Astrocyte (in vitro differentiated cells and primary cell): ENCODE data around the gene IFI27L1. TPM values are rescaled to one million over a fixed set of nuclear protein-coding genes. Genes with fewer than 3 reads are reported as not detected.

Experiments used
- DNase-seq: peaks from one replicate; pipeline ENCODE4 v3.0.0-alpha.2; 2010; ENCODE audit warnings: low read depth
- FAIRE-seq: peaks from 2 replicates; lab custom pipeline; 2011; peaks lifted over from hg19 to GRCh38; lab: Jason Lieb, UNC
- H2AFZ ChIP-seq: 2 replicates; pipeline ENCODE4 v1.6.0; 2012; ENCODE audit warnings: low read depth, low read length, inconsistent platforms
- H3K27ac ChIP-seq: 2 replicates; pipeline ENCODE4 v1.5.1; 2011; ENCODE audit warnings: low read depth, low read length, inconsistent platforms
- H3K27me3 ChIP-seq: 2 replicates; pipeline ENCODE4 v1.6.0; 2011; ENCODE audit warnings: low read length, inconsistent platforms; ENCODE audit not compliant: insufficient read depth
- H3K36me3 ChIP-seq: 2 replicates; pipeline ENCODE4 v1.5.1; 2011; ENCODE audit warnings: low read length, inconsistent platforms; ENCODE audit not compliant: insufficient read depth
- H3K4me1 ChIP-seq: 2 replicates; pipeline ENCODE4 v1.5.1; 2011; ENCODE audit warnings: low read length, inconsistent platforms; ENCODE audit not compliant: insufficient read depth
- H3K4me2 ChIP-seq: 2 replicates; pipeline ENCODE4 v1.6.0; 2012; ENCODE audit warnings: low read length, inconsistent platforms
- H3K4me3 ChIP-seq: 2 replicates; pipeline ENCODE4 v1.5.1; 2011; ENCODE audit warnings: low read depth, mild to moderate bottlenecking, low read length, inconsistent platforms; ENCODE audit not compliant: insufficient read depth
- H3K79me2 ChIP-seq: 2 replicates; pipeline ENCODE4 v1.6.0; 2012; ENCODE audit warnings: mild to moderate bottlenecking, low read length, inconsistent platforms; ENCODE audit not compliant: insufficient read depth
- H3K9ac ChIP-seq: 2 replicates; pipeline ENCODE4 v1.6.0; 2012; ENCODE audit warnings: mild to moderate bottlenecking, low read length, inconsistent platforms
- H3K9me3 ChIP-seq: 2 replicates; pipeline ENCODE4 v1.5.1; 2012; ENCODE audit warnings: low read depth, mild to moderate bottlenecking, low read length, inconsistent platforms; ENCODE audit not compliant: insufficient read depth
- H4K20me1 ChIP-seq: 2 replicates; pipeline ENCODE4 v1.6.0; 2012; ENCODE audit warnings: low read length, inconsistent platforms; ENCODE audit not compliant: insufficient read depth
- H3K27ac Mint-ChIP-seq: one replicate; pipeline ENCODE4 v1.8.0; 2021; ENCODE audit warnings: mild to moderate bottlenecking, mixed read lengths; ENCODE audit not compliant: unreplicated experiment
- H3K27me3 Mint-ChIP-seq: one replicate; pipeline ENCODE4 v1.8.0; 2021; ENCODE audit warnings: low read depth, mixed read lengths; ENCODE audit not compliant: unreplicated experiment
- H3K36me3 Mint-ChIP-seq: one replicate; pipeline ENCODE4 v1.8.0; 2021; ENCODE audit warnings: low read depth, mixed read lengths; ENCODE audit not compliant: unreplicated experiment
- H3K4me1 Mint-ChIP-seq: one replicate; pipeline ENCODE4 v1.8.0; 2021; ENCODE audit warnings: low read depth, mixed read lengths; ENCODE audit not compliant: unreplicated experiment
- H3K4me3 Mint-ChIP-seq: one replicate; pipeline ENCODE4 v1.8.0; 2021; ENCODE audit warnings: mild to moderate bottlenecking, moderate library complexity, mixed read lengths; ENCODE audit not compliant: unreplicated experiment
- H3K9me3 Mint-ChIP-seq: one replicate; pipeline ENCODE4 v1.8.0; 2021; ENCODE audit warnings: mild to moderate bottlenecking, mixed read lengths; ENCODE audit not compliant: unreplicated experiment
- EZH2 ChIP-seq: IDR thresholded peaks from 2 replicates; pipeline ENCODE4 v1.6.1; 2012; ENCODE audit warnings: mild to moderate bottlenecking, low read length, inconsistent platforms; ENCODE audit not compliant: insufficient read depth
- total RNA-seq: library from RNA; stranded (reverse); gene quantifications from 2 replicates; pipeline ENCODE4 v1.2.1, GENCODE V29; 2021
- TF ChIP-seq, protein P1 (sequence below): IDR thresholded peaks from 2 replicates; pipeline ENCODE4 v1.5.1; 2011; ENCODE audit warnings: low read depth, mild to moderate bottlenecking, inconsistent platforms, low read length, moderate library complexity; ENCODE audit not compliant: insufficient read depth

Gene IFI27L1
- total RNA-seq, 1 donor from 2014 or later = 28.4 TPM

GRCh38 chr14:94124582-94125377, 43.7 kb downstream of the IFI27L1 start:
- no peak overlapping the region for H3K27ac ChIP-seq
- peaks cover 6% of the 10 kb centered on the region for H3K4me1 Mint-ChIP-seq
- no peak overlapping the region for H3K9ac ChIP-seq
- no peak overlapping the region for H3K4me2 ChIP-seq
- H3K27me3 ChIP-seq = no peaks in the 10 kb centered on the region
- peaks cover 20% of the 10 kb centered on the region for H3K4me1 ChIP-seq
- H3K9me3 ChIP-seq = no peaks in the 10 kb centered on the region
- H3K27ac Mint-ChIP-seq = no peak overlapping the region
- no peak for TF ChIP-seq EZH2
- TF ChIP-seq, protein P1, sequence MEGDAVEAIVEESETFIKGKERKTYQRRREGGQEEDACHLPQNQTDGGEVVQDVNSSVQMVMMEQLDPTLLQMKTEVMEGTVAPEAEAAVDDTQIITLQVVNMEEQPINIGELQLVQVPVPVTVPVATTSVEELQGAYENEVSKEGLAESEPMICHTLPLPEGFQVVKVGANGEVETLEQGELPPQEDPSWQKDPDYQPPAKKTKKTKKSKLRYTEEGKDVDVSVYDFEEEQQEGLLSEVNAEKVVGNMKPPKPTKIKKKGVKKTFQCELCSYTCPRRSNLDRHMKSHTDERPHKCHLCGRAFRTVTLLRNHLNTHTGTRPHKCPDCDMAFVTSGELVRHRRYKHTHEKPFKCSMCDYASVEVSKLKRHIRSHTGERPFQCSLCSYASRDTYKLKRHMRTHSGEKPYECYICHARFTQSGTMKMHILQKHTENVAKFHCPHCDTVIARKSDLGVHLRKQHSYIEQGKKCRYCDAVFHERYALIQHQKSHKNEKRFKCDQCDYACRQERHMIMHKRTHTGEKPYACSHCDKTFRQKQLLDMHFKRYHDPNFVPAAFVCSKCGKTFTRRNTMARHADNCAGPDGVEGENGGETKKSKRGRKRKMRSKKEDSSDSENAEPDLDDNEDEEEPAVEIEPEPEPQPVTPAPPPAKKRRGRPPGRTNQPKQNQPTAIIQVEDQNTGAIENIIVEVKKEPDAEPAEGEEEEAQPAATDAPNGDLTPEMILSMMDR = no peak
- H3K79me2 ChIP-seq = no peaks in the 10 kb centered on the region
- DNase-seq (no peak), FAIRE-seq (no peak)
- no peak overlapping the region for H3K4me3 Mint-ChIP-seq
- peaks cover 9% of the 10 kb centered on the region for H3K27me3 Mint-ChIP-seq
- H3K36me3 ChIP-seq = peaks cover 3% of the 10 kb centered on the region
- H4K20me1 ChIP-seq = no peaks in the 10 kb centered on the region
- H3K9me3 Mint-ChIP-seq = peaks cover 23% of the 10 kb centered on the region
- no peak overlapping the region for H2AFZ ChIP-seq
- peaks cover 4% of the 10 kb centered on the region for H3K36me3 Mint-ChIP-seq
- no peak overlapping the region for H3K4me3 ChIP-seq

DNA sequence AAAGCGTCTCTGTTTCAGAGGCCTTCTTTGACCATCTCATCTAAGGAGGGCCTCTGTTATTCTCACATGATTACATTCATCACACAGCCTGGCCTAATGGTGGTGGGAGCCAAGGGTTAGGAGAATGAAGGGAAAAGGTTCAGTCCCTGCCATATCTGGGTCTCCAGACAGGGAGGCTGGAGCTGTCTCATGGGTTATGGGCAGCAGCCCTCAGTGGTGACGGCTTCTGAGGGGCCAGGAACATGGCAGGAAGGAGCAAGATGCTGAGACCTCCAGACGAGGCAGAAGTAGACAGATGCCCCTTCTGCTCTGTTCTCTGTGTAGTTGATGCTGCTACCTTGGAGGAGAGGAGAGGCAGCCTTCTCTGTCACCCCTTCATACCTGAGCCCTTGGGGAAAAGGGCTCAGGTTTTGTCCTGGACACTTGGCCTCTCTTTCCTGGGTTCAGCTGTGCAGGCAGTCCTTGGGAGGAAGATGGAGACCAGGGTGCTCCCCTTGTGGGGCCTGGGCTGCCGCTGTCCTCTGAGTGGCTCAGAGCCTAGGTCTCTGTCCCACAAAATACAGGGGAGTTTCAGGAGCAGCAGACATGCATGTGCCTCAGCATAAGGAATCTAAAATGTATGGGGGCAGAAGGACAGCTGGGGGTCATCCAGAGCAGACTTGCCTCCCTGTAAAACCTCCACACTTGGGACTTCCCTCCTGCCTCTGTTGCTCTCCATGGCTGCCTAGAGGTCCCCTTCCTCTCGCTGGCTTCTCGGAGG, 44.7 kb downstream of the IFI27L1 start:
- Histone ChIP-seq H3K4me2 (no peak overlapping the region), H3K9me3 (no peaks in the 10 kb centered on the region), H2AFZ (no peak overlapping the region), H3K27ac (no peak overlapping the region), H3K79me2 (no peaks in the 10 kb centered on the region), H3K9ac (no peak overlapping the region), H3K4me3 (no peak overlapping the region), H4K20me1 (no peaks in the 10 kb centered on the region), H3K36me3 (peaks cover 3% of the 10 kb centered on the region), H3K4me1 (peaks cover 22% of the 10 kb centered on the region), H3K27me3 (no peaks in the 10 kb centered on the region)
- Mint-ChIP-seq H3K27ac (no peak overlapping the region), H3K27me3 (peaks cover 5% of the 10 kb centered on the region), H3K4me3 (no peak overlapping the region), H3K9me3 (peaks cover 13% of the 10 kb centered on the region), H3K4me1 (peaks cover 9% of the 10 kb centered on the region), H3K36me3 (peaks cover 3% of the 10 kb centered on the region)
- no peak for FAIRE-seq
- DNase-seq = no peak
- TF ChIP-seq EZH2 = no peak
- TF ChIP-seq, protein P1 = no peak

DNA sequence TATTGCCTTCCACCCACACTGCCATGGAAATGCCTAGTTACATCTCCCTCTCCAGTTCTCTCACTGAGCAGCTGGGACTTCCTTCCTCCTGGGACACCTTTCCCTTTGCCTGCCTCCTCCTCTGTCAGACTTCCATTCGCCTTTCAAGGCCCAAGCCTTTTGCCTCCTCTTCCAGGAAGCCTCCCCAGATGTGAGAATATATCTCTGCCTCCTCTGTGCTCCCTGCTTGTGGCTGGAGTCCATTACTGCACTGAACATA, 45.2 kb downstream of the IFI27L1 start:
- Histone ChIP-seq H3K36me3 (peaks cover 3% of the 10 kb centered on the region), H3K27ac (no peak overlapping the region), H3K4me3 (no peak overlapping the region), H2AFZ (no peak overlapping the region), H3K9ac (no peak overlapping the region), H3K79me2 (no peaks in the 10 kb centered on the region), H3K9me3 (no peaks in the 10 kb centered on the region), H3K4me1 (peaks cover 17% of the 10 kb centered on the region), H3K4me2 (no peak overlapping the region), H4K20me1 (no peaks in the 10 kb centered on the region), H3K27me3 (no peaks in the 10 kb centered on the region)
- Mint-ChIP-seq H3K36me3 (peaks cover 3% of the 10 kb centered on the region), H3K9me3 (peaks cover 9% of the 10 kb centered on the region), H3K27me3 (peaks cover 5% of the 10 kb centered on the region), H3K4me1 (peaks cover 9% of the 10 kb centered on the region), H3K4me3 (no peak overlapping the region), H3K27ac (no peak overlapping the region)
- TF ChIP-seq, protein P1 = no peak
- TF ChIP-seq EZH2 = no peak
- DNase-seq (no peak), FAIRE-seq (no peak)
